Neural cell (in vitro differentiated cells): ENCODE data around the gene TMEM255B.

Experiments
- CTCF ChIP-seq: fragments of 450-650 bp; IDR thresholded peaks from 2 replicates; pipeline ENCODE4 v1.5.1; 2014; ENCODE audit warnings: antibody characterized with exemption, mild to moderate bottlenecking, moderate library complexity; ENCODE audit not compliant: poor library complexity, severe bottlenecking
- EP300 ChIP-seq: fragments of 450-650 bp; conservative IDR thresholded peaks from 2 replicates; pipeline ENCODE4 v1.6.1; 2014; ENCODE audit warnings: antibody characterized with exemption, mild to moderate bottlenecking, moderate library complexity; ENCODE audit not compliant: poor library complexity, severe bottlenecking
- EZH2 ChIP-seq: fragments of 200-600, 300-800 bp; shearing (Covaris generic), sonication (generic); IDR thresholded peaks from 2 replicates; pipeline ENCODE4 v1.6.1; 2014; ENCODE audit warnings: antibody characterized with exemption, low read length, borderline replicate concordance, mild to moderate bottlenecking; ENCODE audit not compliant: insufficient read depth, poor library complexity, severe bottlenecking
- POLR2AphosphoS5 ChIP-seq: IDR thresholded peaks from 2 replicates; pipeline ENCODE4 v1.6.1; 2012
- RAD21 ChIP-seq: fragments of 450-650 bp; conservative IDR thresholded peaks from 2 replicates; pipeline ENCODE4 v1.6.1; 2014; ENCODE audit warnings: antibody characterized with exemption, mild to moderate bottlenecking, moderate library complexity
- SMC3 ChIP-seq: fragments of 450-650 bp; conservative IDR thresholded peaks from 2 replicates; pipeline ENCODE4 v1.6.1; 2014; ENCODE audit warnings: antibody characterized with exemption, mild to moderate bottlenecking, moderate library complexity; ENCODE audit not compliant: poor library complexity
- TAF1 ChIP-seq: IDR thresholded peaks from 2 replicates; pipeline ENCODE4 v1.6.1; 2012; ENCODE audit warnings: low read depth

- TF ChIP-seq CTCF (no peak), EZH2 (no peak), EP300 (no peak), RAD21 (no peak), SMC3 (no peak), POLR2AphosphoS5 (no peak), TAF1 (no peak)
These were observed 11.4 kb downstream of the TMEM255B start for GRCh38 chr13:113770441-113770840.
